ENCODE measurements around the gene APP.
A peak's percentile ranks its signal among the peaks of the same experiment; 100 is the strongest.

APP gene

GRCh38 chr21:26096494-26097371, 73.8 kb downstream of the APP start:
- H3K4me3 ChIP-seq (ENCODE audit: low read depth, low read length) = no peak overlapping the region
- DNase-seq (ENCODE audit: low read depth) = no peak
- TF ChIP-seq, protein P1, sequence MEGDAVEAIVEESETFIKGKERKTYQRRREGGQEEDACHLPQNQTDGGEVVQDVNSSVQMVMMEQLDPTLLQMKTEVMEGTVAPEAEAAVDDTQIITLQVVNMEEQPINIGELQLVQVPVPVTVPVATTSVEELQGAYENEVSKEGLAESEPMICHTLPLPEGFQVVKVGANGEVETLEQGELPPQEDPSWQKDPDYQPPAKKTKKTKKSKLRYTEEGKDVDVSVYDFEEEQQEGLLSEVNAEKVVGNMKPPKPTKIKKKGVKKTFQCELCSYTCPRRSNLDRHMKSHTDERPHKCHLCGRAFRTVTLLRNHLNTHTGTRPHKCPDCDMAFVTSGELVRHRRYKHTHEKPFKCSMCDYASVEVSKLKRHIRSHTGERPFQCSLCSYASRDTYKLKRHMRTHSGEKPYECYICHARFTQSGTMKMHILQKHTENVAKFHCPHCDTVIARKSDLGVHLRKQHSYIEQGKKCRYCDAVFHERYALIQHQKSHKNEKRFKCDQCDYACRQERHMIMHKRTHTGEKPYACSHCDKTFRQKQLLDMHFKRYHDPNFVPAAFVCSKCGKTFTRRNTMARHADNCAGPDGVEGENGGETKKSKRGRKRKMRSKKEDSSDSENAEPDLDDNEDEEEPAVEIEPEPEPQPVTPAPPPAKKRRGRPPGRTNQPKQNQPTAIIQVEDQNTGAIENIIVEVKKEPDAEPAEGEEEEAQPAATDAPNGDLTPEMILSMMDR (conservative IDR thresholded peaks at IDR 0.05; ENCODE audit: low read depth, low read length) = no peak

DNA sequence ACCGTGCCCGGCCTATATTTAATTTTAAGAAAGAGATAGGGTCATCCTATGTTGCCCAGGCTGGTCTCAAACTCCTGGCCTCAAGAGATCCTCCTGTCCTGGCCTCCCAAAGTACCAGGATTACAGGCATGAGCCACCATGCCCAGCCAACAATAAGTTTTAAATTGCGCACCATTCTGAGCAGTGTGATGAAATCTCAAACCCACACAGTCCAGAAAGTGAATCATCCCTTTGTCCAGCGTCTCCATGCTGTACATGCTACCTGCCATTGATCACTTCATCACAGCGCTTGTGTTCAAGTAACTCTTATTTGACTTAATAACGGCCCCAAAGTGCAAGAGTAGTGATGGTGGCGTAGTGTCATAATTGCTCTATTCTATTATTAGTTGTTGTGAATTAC, 75.4 kb downstream of the APP start:
- no peak for DNase-seq (ENCODE audit: low read depth)
- H3K4me3 ChIP-seq (ENCODE audit: low read depth, low read length) = no peak overlapping the region
- TF ChIP-seq, protein P1 (conservative IDR thresholded peaks at IDR 0.05; ENCODE audit: low read depth, low read length) = no peak

GRCh38 chr21:26093122-26093521, 77.4 kb downstream of the APP start:
- DNase-seq (ENCODE audit: low read depth) = no peak
- H3K4me3 ChIP-seq (ENCODE audit: low read depth, low read length) = no peak overlapping the region
- TF ChIP-seq, protein P1 (conservative IDR thresholded peaks at IDR 0.05; ENCODE audit: low read depth, low read length) = no peak

- H3K4me3 ChIP-seq (ENCODE audit: low read depth, low read length) = no peak overlapping the region
- TF ChIP-seq, protein P1 (conservative IDR thresholded peaks at IDR 0.05; ENCODE audit: low read depth, low read length) = peak; percentile 28
- no peak for DNase-seq (ENCODE audit: low read depth)
These were observed 79.0 kb downstream of the APP start for GRCh38 chr21:26091480-26092018.

DNA sequence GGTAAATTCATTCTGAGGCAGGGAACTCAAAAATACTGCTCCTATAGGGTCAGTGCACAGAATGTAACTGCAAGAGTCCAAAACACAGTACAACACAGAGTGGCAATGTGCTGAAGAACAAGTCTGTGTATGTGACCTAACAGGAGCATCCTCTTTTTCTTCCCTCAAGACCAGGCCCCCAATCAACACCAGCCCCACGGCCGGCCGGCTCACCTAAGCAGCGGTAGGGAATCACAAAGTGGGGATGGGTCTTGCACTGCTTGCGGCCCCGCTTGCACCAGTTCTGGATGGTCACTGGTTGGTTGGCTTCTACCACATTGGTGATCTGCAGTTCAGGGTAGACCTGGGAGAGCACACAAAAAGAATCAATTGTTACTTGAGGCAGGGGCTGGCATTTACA, 80.8 kb downstream of the APP start:
- H3K4me3 ChIP-seq (ENCODE audit: low read depth, low read length) = no peak overlapping the region
- TF ChIP-seq, protein P1 (conservative IDR thresholded peaks at IDR 0.05; ENCODE audit: low read depth, low read length) = no peak
- DNase-seq (ENCODE audit: low read depth) = no peak

GRCh38 chr21:26087223-26087918, 83.2 kb downstream of the APP start:
- TF ChIP-seq, protein P1 (conservative IDR thresholded peaks at IDR 0.05; ENCODE audit: low read depth, low read length) = no peak
- H3K4me3 ChIP-seq (ENCODE audit: low read depth, low read length) = no peak overlapping the region
- no peak for DNase-seq (ENCODE audit: low read depth)

Data from choroid plexus epithelial cell (primary cell).